HCT116 (cell line): ENCODE results near the gene RAB40AL. TPM values are rescaled to one million over a fixed set of nuclear protein-coding genes. Genes with fewer than 3 reads are reported as not detected.

Experiments used
- ATAC-seq: fragments of 200-7000 bp; cut with Tn5 transposase; 2 replicates; pipeline ENCODE4 v1.9.1; 2020; ENCODE audit warnings: mild to moderate bottlenecking, moderate library complexity
- BruUV-seq: library from RNA; stranded (reverse); fragments of 400-500 nt; replicated peaks from 2 replicates; lab custom pipeline; 2021; lab: Mats Ljungman, UMichigan
- CTCF ChIA-PET: fragments of 300-600 bp; sonication (Branson Sonifier 250); formaldehyde crosslinking; loops from one replicate; lab custom pipeline; 2021; ENCODE audit warnings: antibody characterized with exemption; lab: Charles Lee
- POLR2A ChIA-PET: fragments of 300-600, 350-600 bp; sonication (Branson Sonifier 250); formaldehyde crosslinking; loops from one replicate; lab custom pipeline; 2021; ENCODE audit warnings: antibody characterized with exemption; lab: Charles Lee
- RAD21 ChIA-PET, 2 experiments: fragments of 300-600 bp; sonication (Branson Sonifier 250); formaldehyde crosslinking; loops; one replicate each; lab custom pipeline; 2023; ENCODE audit warnings: low total read pairs in 2 of 2; ENCODE audit not compliant: uncharacterized antibody in 2 of 2, unreplicated experiment in 2 of 2, low non-redundant PET in 1 of 2; lab: Charles Lee
- DNase-seq: peaks from one replicate; pipeline ENCODE4 v3.0.0-alpha.2; 2010; ENCODE audit warnings: low read depth, low spot score
- H2AFZ ChIP-seq: fragments of 200-600 bp; shearing (Covaris generic), sonication (generic); 2 replicates; pipeline ENCODE4 v1.6.1; 2017; ENCODE audit warnings: low read depth, mixed run types, mixed read lengths, antibody characterized with exemption, low read length; ENCODE audit not compliant: poor library complexity, severe bottlenecking
- H3K27ac ChIP-seq: 2 replicates; pipeline ENCODE4 v1.5.1; 2012; ENCODE audit warnings: low read depth, low read length
- H3K27me3 ChIP-seq: fragments of 200-600 bp; sonication (generic); 2 replicates; pipeline ENCODE4 v1.6.1; 2016; ENCODE audit warnings: mixed run types, low read length, mixed read lengths; ENCODE audit not compliant: insufficient read depth
- H3K36me3 ChIP-seq, 2 experiments: fragments of 200-500 bp in 1 of 2; fragments of 200-600 bp in 1 of 2; sonication (Bioruptor generic) in 1 of 2; sonication (generic) in 1 of 2; 2 replicates each; pipeline versions ENCODE4 v1.5.1 to v1.6.1; 2014 to 2016; ENCODE audit warnings: low read length in 2 of 2, inconsistent platforms in 1 of 2, mixed read lengths in 1 of 2, mixed run types in 1 of 2; ENCODE audit not compliant: insufficient read depth in 2 of 2, control insufficient read depth in 1 of 2
- H3K4me1 ChIP-seq, 2 experiments: fragments of 200-600 bp in 1 of 2; sonication (generic) in 1 of 2; 2 replicates each; pipeline versions ENCODE4 v1.5.1 to v1.6.1; 2012 to 2017; ENCODE audit warnings: low read length in 2 of 2, inconsistent platforms in 1 of 2, mild to moderate bottlenecking in 1 of 2, mixed read lengths in 1 of 2, mixed run types in 1 of 2, moderate library complexity in 1 of 2; ENCODE audit not compliant: insufficient read depth in 2 of 2, control insufficient read depth in 1 of 2
- H3K4me2 ChIP-seq: fragments of 200-600 bp; sonication (generic); 2 replicates; pipeline ENCODE4 v1.6.1; 2017; ENCODE audit warnings: mixed run types, low read length, mixed read lengths
- H3K4me3 ChIP-seq, 2 experiments: fragments of 200-600 bp in 1 of 2; sonication (generic) in 1 of 2; replicated peaks in 1 of 2; 2 replicates each; pipeline ENCODE4 v1.5.1; 2011 to 2016; ENCODE audit warnings: low read length in 2 of 2, control low read depth in 1 of 2, low read depth in 1 of 2, mild to moderate bottlenecking in 1 of 2, mixed read lengths in 1 of 2, mixed run types in 1 of 2
- H3K79me2 ChIP-seq: fragments of 200-600 bp; sonication (generic); 2 replicates; pipeline ENCODE4 v1.6.1; 2017; ENCODE audit warnings: mild to moderate bottlenecking, mixed run types, low read length, moderate library complexity, mixed read lengths; ENCODE audit not compliant: insufficient read depth
- H3K9ac ChIP-seq: fragments of 200-600 bp; sonication (generic); 2 replicates; pipeline ENCODE4 v1.6.1; 2016; ENCODE audit warnings: low read length, mixed read lengths
- H3K9me2 ChIP-seq: fragments of 200-600 bp; sonication (generic), shearing (Covaris generic); 2 replicates; pipeline ENCODE4 v1.6.1; 2017; ENCODE audit warnings: mixed run types, mild to moderate bottlenecking, moderate library complexity; ENCODE audit not compliant: insufficient read depth
- H3K9me3 ChIP-seq, 2 experiments: fragments of 200-500 bp in 1 of 2; fragments of 200-600 bp in 1 of 2; sonication (Bioruptor generic) in 1 of 2; sonication (generic) in 1 of 2; 2 replicates each; pipeline ENCODE4 v1.6.1; 2014 to 2017; ENCODE audit warnings: low read length in 2 of 2, mixed read lengths in 2 of 2, inconsistent platforms in 1 of 2, low read depth in 1 of 2, mild to moderate bottlenecking in 1 of 2, mixed run types in 1 of 2, moderate library complexity in 1 of 2; ENCODE audit not compliant: control insufficient read depth in 1 of 2, insufficient read depth in 1 of 2
- H4K20me1 ChIP-seq: fragments of 200-600 bp; sonication (generic), shearing (Covaris generic); 2 replicates; pipeline ENCODE4 v1.6.1; 2017; ENCODE audit warnings: mixed run types, mild to moderate bottlenecking, moderate library complexity; ENCODE audit not compliant: insufficient read depth
- ATF3 ChIP-seq: IDR thresholded peaks from 2 replicates; pipeline ENCODE4 v1.6.1; 2012
- POLR2AphosphoS5 ChIP-seq: IDR thresholded peaks from 2 replicates; pipeline ENCODE4 v1.6.1; 2011; ENCODE audit warnings: mild to moderate bottlenecking, low read depth, low read length, moderate library complexity
- RAD21 ChIP-seq: IDR thresholded peaks from 2 replicates; pipeline ENCODE4 v1.6.1; 2012; ENCODE audit warnings: low read depth, mild to moderate bottlenecking
- SP1 ChIP-seq: IDR thresholded peaks from 2 replicates; pipeline ENCODE4 v1.6.1; 2012; ENCODE audit warnings: low read depth
- TCF7L2 ChIP-seq: IDR thresholded peaks from 2 replicates; pipeline ENCODE4 v1.7.0; 2011; ENCODE audit warnings: borderline replicate concordance, inconsistent platforms; ENCODE audit not compliant: insufficient read depth, insufficient read length; ENCODE audit errors: extremely low read depth
- intact Hi-C: fragments of 100-400 bp; cut with micrococcal nuclease; formaldehyde crosslinking; loops from 2 replicates; pipeline ENCODE4 v1.10.0; 2022
- total RNA-seq: library from RNA; stranded (reverse); gene quantifications from one replicate; pipeline ENCODE4 v1.2.1, GENCODE V29; 2021; ENCODE audit not compliant: unreplicated experiment
- TF ChIP-seq, protein P1 (sequence below), 3 experiments: fragments of 200-600 bp in 1 of 3; sonication (generic) in 1 of 3; IDR thresholded peaks in 2 of 3; conservative IDR thresholded peaks in 1 of 3; 2 replicates each; pipeline ENCODE4 v1.5.1; 2012 to 2017; ENCODE audit warnings: low read depth in 2 of 3, low read length in 2 of 3, antibody characterized with exemption in 1 of 3, borderline replicate concordance in 1 of 3, control low read depth in 1 of 3, mild to moderate bottlenecking in 1 of 3, mixed read lengths in 1 of 3, mixed run types in 1 of 3, moderate library complexity in 1 of 3; ENCODE audit not compliant: insufficient read depth in 1 of 3

RAB40AL gene
- total RNA-seq, 1 experiment from 2014 or later = 0.84 TPM

DNA sequence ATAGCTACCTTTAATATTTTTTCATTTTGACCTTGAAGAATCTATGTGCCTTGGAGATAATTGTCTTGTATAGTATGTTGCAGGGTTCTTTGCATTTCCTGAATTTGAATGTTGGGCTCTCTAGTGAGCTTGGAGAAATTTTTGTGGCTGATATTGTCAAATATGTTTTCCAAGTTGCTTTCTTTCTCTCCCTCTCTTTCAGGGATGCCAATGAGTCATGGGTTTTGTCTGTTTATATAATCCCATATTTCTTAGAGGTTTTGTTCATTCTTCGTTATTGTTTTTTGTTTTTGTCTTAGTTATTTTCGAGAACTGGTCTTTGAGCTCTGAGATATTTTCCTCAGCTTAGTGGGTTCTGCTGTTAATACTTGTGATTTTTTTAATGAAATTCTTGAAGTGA, 20.7 kb downstream of the RAB40AL start:
- Histone ChIP-seq H3K36me3 (no peaks in the 10 kb centered on the region), H3K27ac (no peak overlapping the region), H3K9ac (no peak overlapping the region), H3K4me3 (no peak overlapping the region), H3K27me3 (no peaks in the 10 kb centered on the region), H3K4me1 (peaks cover 0 to 14% of the 10 kb centered on the region in 2 experiments; a peak in 2 of 4 replicates), H4K20me1 (no peaks in the 10 kb centered on the region), H2AFZ (no peak overlapping the region), H3K9me3 (no peaks in the 10 kb centered on the region), H3K9me2 (no peaks in the 10 kb centered on the region), H3K4me2 (no peak overlapping the region), H3K79me2 (no peaks in the 10 kb centered on the region)
- DNase-seq = no peak
- CTCF ChIA-PET = no interaction called here
- BruUV-seq = no TSS peak
- intact Hi-C loops = no loop called here
- RAD21 ChIA-PET = no interaction called here
- POLR2A ChIA-PET = no interaction called here
- TF ChIP-seq POLR2AphosphoS5 (no peak), SP1 (no peak), ATF3 (no peak), RAD21 (no peak)
- TF ChIP-seq, protein P1, sequence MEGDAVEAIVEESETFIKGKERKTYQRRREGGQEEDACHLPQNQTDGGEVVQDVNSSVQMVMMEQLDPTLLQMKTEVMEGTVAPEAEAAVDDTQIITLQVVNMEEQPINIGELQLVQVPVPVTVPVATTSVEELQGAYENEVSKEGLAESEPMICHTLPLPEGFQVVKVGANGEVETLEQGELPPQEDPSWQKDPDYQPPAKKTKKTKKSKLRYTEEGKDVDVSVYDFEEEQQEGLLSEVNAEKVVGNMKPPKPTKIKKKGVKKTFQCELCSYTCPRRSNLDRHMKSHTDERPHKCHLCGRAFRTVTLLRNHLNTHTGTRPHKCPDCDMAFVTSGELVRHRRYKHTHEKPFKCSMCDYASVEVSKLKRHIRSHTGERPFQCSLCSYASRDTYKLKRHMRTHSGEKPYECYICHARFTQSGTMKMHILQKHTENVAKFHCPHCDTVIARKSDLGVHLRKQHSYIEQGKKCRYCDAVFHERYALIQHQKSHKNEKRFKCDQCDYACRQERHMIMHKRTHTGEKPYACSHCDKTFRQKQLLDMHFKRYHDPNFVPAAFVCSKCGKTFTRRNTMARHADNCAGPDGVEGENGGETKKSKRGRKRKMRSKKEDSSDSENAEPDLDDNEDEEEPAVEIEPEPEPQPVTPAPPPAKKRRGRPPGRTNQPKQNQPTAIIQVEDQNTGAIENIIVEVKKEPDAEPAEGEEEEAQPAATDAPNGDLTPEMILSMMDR (IDR thresholded peaks at IDR 0.05 in 2 of 3, conservative IDR thresholded peaks at IDR 0.05 in 1 of 3; ENCODE audit: borderline replicate concordance in 1 of 3, insufficient read depth in 1 of 3, low read depth in 2 of 3, low read length in 2 of 3) = no peak
- no peak for ATAC-seq

DNA sequence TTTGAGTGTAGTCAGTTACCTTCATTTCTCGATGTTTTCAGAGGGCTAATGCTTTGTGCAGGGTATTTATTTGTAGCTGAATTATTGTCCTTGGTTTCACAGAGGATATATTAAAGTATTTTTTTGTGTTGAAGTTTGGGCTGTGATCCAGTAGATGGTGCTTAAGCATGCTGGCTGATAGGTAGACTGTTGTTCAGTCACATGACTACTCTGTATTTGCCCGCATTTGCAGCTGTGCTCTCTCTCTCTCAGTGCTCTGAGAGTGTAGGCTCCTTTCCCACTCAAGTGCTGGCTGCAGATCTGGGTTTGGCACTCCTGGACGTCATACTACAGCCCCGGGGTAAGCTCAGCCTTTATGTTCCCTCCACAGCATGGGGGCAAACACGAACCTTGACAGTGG, 21.7 kb downstream of the RAB40AL start:
- Histone ChIP-seq H3K4me3 (no peak overlapping the region), H3K27ac (no peak overlapping the region), H3K27me3 (no peaks in the 10 kb centered on the region), H3K4me1 (peaks cover 0 to 14% of the 10 kb centered on the region in 2 experiments; a peak in 2 of 4 replicates), H4K20me1 (no peaks in the 10 kb centered on the region), H3K9me2 (no peaks in the 10 kb centered on the region), H3K4me2 (0 out of 2 replicates have a peak overlapping the region, but pooled peaks have one; percentile 41), H3K9me3 (no peaks in the 10 kb centered on the region), H2AFZ (no peak overlapping the region), H3K9ac (no peak overlapping the region), H3K36me3 (no peaks in the 10 kb centered on the region), H3K79me2 (no peaks in the 10 kb centered on the region)
- no TSS peak for BruUV-seq
- no peak for TF ChIP-seq TCF7L2
- TF ChIP-seq RAD21 = 0 out of 2 replicates have a peak, but pooled peaks have one; percentile 4
- RAD21 ChIA-PET = no interaction called here
- intact Hi-C loops = no loop called here
- ATAC-seq (peak; percentile 46; the same call in 1 of the 2 replicates), DNase-seq (no peak)
- POLR2A ChIA-PET = no interaction called here
- CTCF ChIA-PET = no interaction called here
